GM18909 (cell line): ENCODE results near the gene TCL1B.

Experiments used
- ATAC-seq: cut with Tn5 transposase; IDR thresholded peaks from one replicate; pipeline ENCODE4 v1.9.1; 2021; ENCODE audit warnings: mild to moderate bottlenecking; ENCODE audit not compliant: unreplicated experiment, poor library complexity

Gene TCL1B

GRCh38 chr14:95699412-95699811 is 13.2 kb downstream of the TCL1B start:
- ATAC-seq: peak; percentile 46

GRCh38 chr14:95700221-95700976 is 14.2 kb downstream of the TCL1B start:
- ATAC-seq: no peak

GRCh38 chr14:95701846-95702221 is 15.6 kb downstream of the TCL1B start:
- ATAC-seq: no peak

- no peak for ATAC-seq
Observed at GRCh38 chr14:95703341-95703740, 17.1 kb downstream of the TCL1B start.

- ATAC-seq: no peak
Observed at GRCh38 chr14:95703805-95704204, 17.6 kb downstream of the TCL1B start.

- no peak for ATAC-seq
Observed at GRCh38 chr14:95705518-95705917, 19.3 kb downstream of the TCL1B start.

- ATAC-seq: no peak
Observed at GRCh38 chr14:95707327-95707726, 21.1 kb downstream of the TCL1B start.

GRCh38 chr14:95710106-95710505 is 23.9 kb downstream of the TCL1B start:
- no peak for ATAC-seq

GRCh38 chr14:95711476-95712176 is 25.4 kb downstream of the TCL1B start:
- peak; percentile 38 for ATAC-seq

GRCh38 chr14:95712398-95712797 is 26.2 kb downstream of the TCL1B start:
- no peak for ATAC-seq

- ATAC-seq: peak; percentile 81
Observed at GRCh38 chr14:95713596-95714371, 27.6 kb downstream of the TCL1B start, which contains the start of gene TCL1A. TCL1A (minus strand) TSS chr14:95714125; CDS start chr14:95714066, 59 bp downstream.

GRCh38 chr14:95722525-95723190 is 36.4 kb downstream of the TCL1B start:
- no peak for ATAC-seq

- peak; percentile 86 for ATAC-seq
Observed at GRCh38 chr14:95725685-95726336, 39.6 kb downstream of the TCL1B start.

GRCh38 chr14:95727056-95727700 is 41.0 kb downstream of the TCL1B start:
- ATAC-seq: no peak

GRCh38 chr14:95729402-95730028 is 43.3 kb downstream of the TCL1B start:
- ATAC-seq: peak; percentile 49

- ATAC-seq: no peak
Observed at GRCh38 chr14:95730126-95730525, 43.9 kb downstream of the TCL1B start.

- ATAC-seq: no peak
Observed at GRCh38 chr14:95733212-95733611, 47.0 kb downstream of the TCL1B start.

GRCh38 chr14:95739356-95739755 is 53.1 kb downstream of the TCL1B start:
- ATAC-seq: no peak

GRCh38 chr14:95741038-95741490 is 54.8 kb downstream of the TCL1B start:
- ATAC-seq: no peak
